ENCODE measurements around the gene MOGAT1. TPM values are rescaled to one million over a fixed set of nuclear protein-coding genes. Genes with fewer than 3 reads are reported as not detected.

The MOGAT1 gene
- total and polyA plus RNA-seq, 2 of the 13 experiments (the other 11 are each of a cell fraction or from before 2014, with no cell fraction given), result 0.98 to 4.3 TPM

GRCh38 chr2:222708274-222708710, 36.8 kb downstream of the MOGAT1 start (continued):
- TF ChIP-seq, protein P1, sequence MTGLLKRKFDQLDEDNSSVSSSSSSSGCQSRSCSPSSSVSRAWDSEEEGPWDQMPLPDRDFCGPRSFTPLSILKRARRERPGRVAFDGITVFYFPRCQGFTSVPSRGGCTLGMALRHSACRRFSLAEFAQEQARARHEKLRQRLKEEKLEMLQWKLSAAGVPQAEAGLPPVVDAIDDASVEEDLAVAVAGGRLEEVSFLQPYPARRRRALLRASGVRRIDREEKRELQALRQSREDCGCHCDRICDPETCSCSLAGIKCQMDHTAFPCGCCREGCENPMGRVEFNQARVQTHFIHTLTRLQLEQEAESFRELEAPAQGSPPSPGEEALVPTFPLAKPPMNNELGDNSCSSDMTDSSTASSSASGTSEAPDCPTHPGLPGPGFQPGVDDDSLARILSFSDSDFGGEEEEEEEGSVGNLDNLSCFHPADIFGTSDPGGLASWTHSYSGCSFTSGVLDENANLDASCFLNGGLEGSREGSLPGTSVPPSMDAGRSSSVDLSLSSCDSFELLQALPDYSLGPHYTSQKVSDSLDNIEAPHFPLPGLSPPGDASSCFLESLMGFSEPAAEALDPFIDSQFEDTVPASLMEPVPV (CRISPR knock-in tag; IDR thresholded peaks at IDR 0.05), result 0 out of 2 replicates have a peak, but pooled peaks have one; percentile 36
- TF ChIP-seq HMG20B (CRISPR knock-in tag; conservative IDR thresholded peaks at IDR 0.05) (0 out of 2 replicates have a peak, but pooled peaks have one; percentile 29), GATAD1 (CRISPR knock-in tag; IDR thresholded peaks at IDR 0.05) (0 out of 2 replicates have a peak, but pooled peaks have one; percentile 41), ZNF430 (CRISPR knock-in tag; IDR thresholded peaks at IDR 0.05) (0 out of 2 replicates have a peak, but pooled peaks have one; percentile 6), ZNF451 (CRISPR knock-in tag; IDR thresholded peaks at IDR 0.05) (no peak), ZMYM2 (CRISPR knock-in tag; IDR thresholded peaks at IDR 0.05) (peak; percentile 85; the same call in 1 of the 2 replicates), ZBTB34 (CRISPR knock-in tag; IDR thresholded peaks at IDR 0.05) (no peak; the same call in 1 of the 2 replicates), ZKSCAN1 (IDR thresholded peaks at IDR 0.05; ENCODE audit: low read length) (peak; percentile 32; the same call in 1 of the 2 replicates), ZNF264 (CRISPR knock-in tag; IDR thresholded peaks at IDR 0.05) (no peak), HDAC6 (IDR thresholded peaks at IDR 0.05; ENCODE audit: low read depth, low read length) (no peak), MIER2 (CRISPR knock-in tag; IDR thresholded peaks at IDR 0.05) (no peak; the same call in 1 of the 2 replicates), RBM22 (optimal IDR thresholded peaks at IDR 0.05; ENCODE audit: low read length) (no peak), HOXA3 (CRISPR knock-in tag; IDR thresholded peaks at IDR 0.05) (peak; percentile 2; the same call in 1 of the 2 replicates), CBFB (CRISPR knock-in tag; IDR thresholded peaks at IDR 0.05) (no peak), ZNF253 (CRISPR knock-in tag; IDR thresholded peaks at IDR 0.05; ENCODE audit: borderline replicate concordance) (no peak), ZNF235 (CRISPR knock-in tag; IDR thresholded peaks at IDR 0.05; ENCODE audit: borderline replicate concordance) (no peak), HOXA9 (CRISPR knock-in tag; IDR thresholded peaks at IDR 0.05; ENCODE audit: borderline replicate concordance) (no peak), FOXC1 (CRISPR knock-in tag; IDR thresholded peaks at IDR 0.05; ENCODE audit: borderline replicate concordance) (no peak), FOXO1 (CRISPR knock-in tag; IDR thresholded peaks at IDR 0.05) (0 out of 2 replicates have a peak, but pooled peaks have one; percentile 8), FLYWCH1 (CRISPR knock-in tag; IDR thresholded peaks at IDR 0.05) (no peak), ZNF329 (CRISPR knock-in tag; IDR thresholded peaks at IDR 0.05; ENCODE audit: low read depth) (no peak), HES4 (CRISPR knock-in tag; IDR thresholded peaks at IDR 0.05; ENCODE audit: borderline replicate concordance) (no peak), PLRG1 (conservative IDR thresholded peaks at IDR 0.05) (no peak)
- TF ChIP-seq, protein P2, sequence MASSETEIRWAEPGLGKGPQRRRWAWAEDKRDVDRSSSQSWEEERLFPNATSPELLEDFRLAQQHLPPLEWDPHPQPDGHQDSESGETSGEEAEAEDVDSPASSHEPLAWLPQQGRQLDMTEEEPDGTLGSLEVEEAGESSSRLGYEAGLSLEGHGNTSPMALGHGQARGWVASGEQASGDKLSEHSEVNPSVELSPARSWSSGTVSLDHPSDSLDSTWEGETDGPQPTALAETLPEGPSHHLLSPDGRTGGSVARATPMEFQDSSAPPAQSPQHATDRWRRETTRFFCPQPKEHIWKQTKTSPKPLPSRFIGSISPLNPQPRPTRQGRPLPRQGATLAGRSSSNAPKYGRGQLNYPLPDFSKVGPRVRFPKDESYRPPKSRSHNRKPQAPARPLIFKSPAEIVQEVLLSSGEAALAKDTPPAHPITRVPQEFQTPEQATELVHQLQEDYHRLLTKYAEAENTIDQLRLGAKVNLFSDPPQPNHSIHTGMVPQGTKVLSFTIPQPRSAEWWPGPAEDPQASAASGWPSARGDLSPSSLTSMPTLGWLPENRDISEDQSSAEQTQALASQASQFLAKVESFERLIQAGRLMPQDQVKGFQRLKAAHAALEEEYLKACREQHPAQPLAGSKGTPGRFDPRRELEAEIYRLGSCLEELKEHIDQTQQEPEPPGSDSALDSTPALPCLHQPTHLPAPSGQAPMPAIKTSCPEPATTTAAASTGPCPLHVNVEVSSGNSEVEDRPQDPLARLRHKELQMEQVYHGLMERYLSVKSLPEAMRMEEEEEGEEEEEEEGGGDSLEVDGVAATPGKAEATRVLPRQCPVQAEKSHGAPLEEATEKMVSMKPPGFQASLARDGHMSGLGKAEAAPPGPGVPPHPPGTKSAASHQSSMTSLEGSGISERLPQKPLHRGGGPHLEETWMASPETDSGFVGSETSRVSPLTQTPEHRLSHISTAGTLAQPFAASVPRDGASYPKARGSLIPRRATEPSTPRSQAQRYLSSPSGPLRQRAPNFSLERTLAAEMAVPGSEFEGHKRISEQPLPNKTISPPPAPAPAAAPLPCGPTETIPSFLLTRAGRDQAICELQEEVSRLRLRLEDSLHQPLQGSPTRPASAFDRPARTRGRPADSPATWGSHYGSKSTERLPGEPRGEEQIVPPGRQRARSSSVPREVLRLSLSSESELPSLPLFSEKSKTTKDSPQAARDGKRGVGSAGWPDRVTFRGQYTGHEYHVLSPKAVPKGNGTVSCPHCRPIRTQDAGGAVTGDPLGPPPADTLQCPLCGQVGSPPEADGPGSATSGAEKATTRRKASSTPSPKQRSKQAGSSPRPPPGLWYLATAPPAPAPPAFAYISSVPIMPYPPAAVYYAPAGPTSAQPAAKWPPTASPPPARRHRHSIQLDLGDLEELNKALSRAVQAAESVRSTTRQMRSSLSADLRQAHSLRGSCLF (CRISPR knock-in tag; IDR thresholded peaks at IDR 0.05; ENCODE audit: borderline replicate concordance), result no peak

All from HepG2 (cell line).